ENCODE results near the gene GORASP2. TPM values are rescaled to one million over a fixed set of nuclear protein-coding genes. Genes with fewer than 3 reads are reported as not detected.

The GORASP2 gene
- total RNA-seq, 1 donor from 2014 or later, result 67.1 TPM

GRCh38 chr2:170932948-170933347 is 3.9 kb downstream of the GORASP2 start:
- peaks cover 27% of the 10 kb centered on the region for H3K4me1 Mint-ChIP-seq
- no peaks in the 10 kb centered on the region for H3K36me3 ChIP-seq
- H3K36me3 Mint-ChIP-seq, result peaks cover 2% of the 10 kb centered on the region
- no peak overlapping the region for H2AFZ ChIP-seq (replicated peaks)
- peaks cover 89% of the 10 kb centered on the region for H3K79me2 ChIP-seq (ENCODE audit: low read depth)
- peaks cover 82% of the 10 kb centered on the region for H4K20me1 ChIP-seq (ENCODE audit: low read depth)
- no peak overlapping the region for H3K9ac ChIP-seq
- no peak overlapping the region for H3K4me3 Mint-ChIP-seq
- H3K4me3 ChIP-seq, result no peak overlapping the region
- H3K9me3 ChIP-seq (ENCODE audit: low read depth), result no peaks in the 10 kb centered on the region
- DNase-seq (ENCODE audit: low spot score), result no peak
- H3K9me3 Mint-ChIP-seq, result no peaks in the 10 kb centered on the region
- H3K4me1 ChIP-seq, result peaks cover 26% of the 10 kb centered on the region
- no peaks in the 10 kb centered on the region for H3K27me3 ChIP-seq
- H3K4me2 ChIP-seq, result no peak overlapping the region
- H3K27ac Mint-ChIP-seq, result no peak overlapping the region
- no peaks in the 10 kb centered on the region for H3K27me3 Mint-ChIP-seq (ENCODE audit: insufficient read depth, low read depth)
- no peak for TF ChIP-seq EZH2 (IDR thresholded peaks at IDR 0.05)
- no peak for TF ChIP-seq EZH2phosphoT487 (IDR thresholded peaks at IDR 0.05)
- no peak for TF ChIP-seq CTCF (IDR thresholded peaks at IDR 0.05)
- H3F3A ChIP-seq (ENCODE audit: low read depth), result peaks cover 23% of the 10 kb centered on the region
- no peak overlapping the region for H3K27ac ChIP-seq

- Histone ChIP-seq H3K4me3 (no peak overlapping the region), H3K9ac (no peak overlapping the region), H3K27ac (no peak overlapping the region), H3K79me2 (ENCODE audit: low read depth) (peaks cover 100% of the 10 kb centered on the region), H3K9me3 (ENCODE audit: low read depth) (no peaks in the 10 kb centered on the region), H2AFZ (replicated peaks) (no peak overlapping the region), H3K4me1 (no peaks in the 10 kb centered on the region), H3K36me3 (no peaks in the 10 kb centered on the region), H3F3A (ENCODE audit: low read depth) (peaks cover 3% of the 10 kb centered on the region), H3K4me2 (no peak overlapping the region), H4K20me1 (ENCODE audit: low read depth) (peaks cover 100% of the 10 kb centered on the region), H3K27me3 (no peaks in the 10 kb centered on the region)
- no peak overlapping the region for H3K27ac Mint-ChIP-seq
- no peak for DNase-seq (ENCODE audit: low spot score)
- H3K9me3 Mint-ChIP-seq, result peaks cover 8% of the 10 kb centered on the region
- H3K4me1 Mint-ChIP-seq, result peaks cover 3% of the 10 kb centered on the region
- no peak for TF ChIP-seq EZH2 (IDR thresholded peaks at IDR 0.05)
- peaks cover 23% of the 10 kb centered on the region for H3K36me3 Mint-ChIP-seq
- no peak overlapping the region for H3K4me3 Mint-ChIP-seq
- no peaks in the 10 kb centered on the region for H3K27me3 Mint-ChIP-seq (ENCODE audit: insufficient read depth, low read depth)
Observed at GRCh38 chr2:170937709-170938379, 8.8 kb downstream of the GORASP2 start.

- no peak overlapping the region for H3K27ac Mint-ChIP-seq
Observed at GRCh38 chr2:170940066-170940465, 11.0 kb downstream of the GORASP2 start.

More at GRCh38 chr2:170940066-170940465, 11.0 kb downstream of the GORASP2 start:
- Histone ChIP-seq H3K4me2 (no peak overlapping the region), H3K4me1 (no peaks in the 10 kb centered on the region), H3K9ac (no peak overlapping the region), H3K79me2 (ENCODE audit: low read depth) (peaks cover 100% of the 10 kb centered on the region), H3K4me3 (no peak overlapping the region), H3K27ac (no peak overlapping the region), H3F3A (ENCODE audit: low read depth) (no peaks in the 10 kb centered on the region), H4K20me1 (ENCODE audit: low read depth) (peaks cover 100% of the 10 kb centered on the region), H3K27me3 (no peaks in the 10 kb centered on the region), H2AFZ (replicated peaks) (no peak overlapping the region), H3K9me3 (ENCODE audit: low read depth) (no peaks in the 10 kb centered on the region), H3K36me3 (no peaks in the 10 kb centered on the region)
- Mint-ChIP-seq H3K4me3 (no peak overlapping the region), H3K27me3 (ENCODE audit: insufficient read depth, low read depth) (no peaks in the 10 kb centered on the region), H3K4me1 (peaks cover 3% of the 10 kb centered on the region), H3K36me3 (peaks cover 25% of the 10 kb centered on the region), H3K9me3 (peaks cover 13% of the 10 kb centered on the region)
- TF ChIP-seq CTCF (IDR thresholded peaks at IDR 0.05), result no peak
- TF ChIP-seq EZH2 (IDR thresholded peaks at IDR 0.05), result no peak
- TF ChIP-seq EZH2phosphoT487 (IDR thresholded peaks at IDR 0.05), result no peak
- DNase-seq (ENCODE audit: low spot score), result no peak

Measured in neural progenitor cell (in vitro differentiated cells).